GM12875 (cell line): ENCODE data around the gene KLHL35.

Experiments used
- H3K4me3 ChIP-seq: one replicate; pipeline ENCODE4 v1.5.1; 2011; ENCODE audit warnings: low read depth, low read length, control low read depth
- TF ChIP-seq, protein P1 (sequence below): IDR thresholded peaks from 2 replicates; pipeline ENCODE4 v1.5.1; 2011; ENCODE audit warnings: low read depth, mild to moderate bottlenecking, control low read depth, inconsistent platforms, low read length, moderate library complexity, borderline replicate concordance; ENCODE audit not compliant: insufficient read depth

Gene KLHL35

GRCh38 chr11:75477614-75477935 lies 44.6 kb upstream of the KLHL35 start:
- no peak overlapping the region for H3K4me3 ChIP-seq
- TF ChIP-seq, protein P1, sequence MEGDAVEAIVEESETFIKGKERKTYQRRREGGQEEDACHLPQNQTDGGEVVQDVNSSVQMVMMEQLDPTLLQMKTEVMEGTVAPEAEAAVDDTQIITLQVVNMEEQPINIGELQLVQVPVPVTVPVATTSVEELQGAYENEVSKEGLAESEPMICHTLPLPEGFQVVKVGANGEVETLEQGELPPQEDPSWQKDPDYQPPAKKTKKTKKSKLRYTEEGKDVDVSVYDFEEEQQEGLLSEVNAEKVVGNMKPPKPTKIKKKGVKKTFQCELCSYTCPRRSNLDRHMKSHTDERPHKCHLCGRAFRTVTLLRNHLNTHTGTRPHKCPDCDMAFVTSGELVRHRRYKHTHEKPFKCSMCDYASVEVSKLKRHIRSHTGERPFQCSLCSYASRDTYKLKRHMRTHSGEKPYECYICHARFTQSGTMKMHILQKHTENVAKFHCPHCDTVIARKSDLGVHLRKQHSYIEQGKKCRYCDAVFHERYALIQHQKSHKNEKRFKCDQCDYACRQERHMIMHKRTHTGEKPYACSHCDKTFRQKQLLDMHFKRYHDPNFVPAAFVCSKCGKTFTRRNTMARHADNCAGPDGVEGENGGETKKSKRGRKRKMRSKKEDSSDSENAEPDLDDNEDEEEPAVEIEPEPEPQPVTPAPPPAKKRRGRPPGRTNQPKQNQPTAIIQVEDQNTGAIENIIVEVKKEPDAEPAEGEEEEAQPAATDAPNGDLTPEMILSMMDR = no peak

DNA sequence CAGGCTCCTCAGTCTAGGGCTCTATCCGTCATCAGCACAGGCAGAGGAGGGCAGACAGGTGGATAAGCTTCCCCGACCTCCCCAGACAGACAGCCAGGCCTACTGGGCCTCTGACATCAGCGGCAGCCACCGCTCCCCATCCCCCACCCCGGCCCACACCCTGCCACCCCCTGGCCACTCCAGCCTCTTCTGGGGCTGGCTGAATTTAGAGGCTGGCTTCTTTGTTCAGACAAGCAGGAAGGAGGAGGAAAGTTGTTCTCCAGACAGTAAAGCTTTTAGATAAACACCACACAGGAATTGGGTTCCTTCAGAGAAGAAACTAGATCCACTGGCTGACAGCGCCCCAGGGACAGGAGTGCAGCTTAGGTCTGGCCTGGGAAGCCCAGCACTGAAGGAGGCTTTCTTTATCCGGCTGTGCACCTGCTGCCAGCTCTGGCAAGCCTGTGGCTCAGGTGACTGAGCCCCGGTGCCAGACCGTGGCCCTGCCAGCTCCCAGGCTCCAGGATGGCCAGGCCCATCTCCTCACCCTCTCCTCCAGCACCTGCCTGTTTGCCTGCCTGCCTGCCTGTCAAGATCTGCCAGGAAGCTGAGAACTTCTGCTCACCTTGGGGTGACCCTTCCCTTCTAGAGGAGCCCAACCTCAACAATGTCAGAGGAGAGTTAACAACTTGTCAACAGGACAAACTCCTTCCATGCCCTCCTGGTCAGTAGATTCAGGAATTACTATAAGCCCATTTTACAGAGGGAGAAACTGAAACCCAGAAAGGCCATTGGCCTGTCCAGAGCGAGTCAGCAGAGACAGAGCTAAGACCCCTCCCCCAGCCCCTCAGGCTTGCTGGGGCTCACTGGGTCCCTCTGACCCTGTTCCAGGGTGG lies 44.0 kb upstream of the KLHL35 start:
- TF ChIP-seq, protein P1 = no peak
- no peak overlapping the region for H3K4me3 ChIP-seq

DNA sequence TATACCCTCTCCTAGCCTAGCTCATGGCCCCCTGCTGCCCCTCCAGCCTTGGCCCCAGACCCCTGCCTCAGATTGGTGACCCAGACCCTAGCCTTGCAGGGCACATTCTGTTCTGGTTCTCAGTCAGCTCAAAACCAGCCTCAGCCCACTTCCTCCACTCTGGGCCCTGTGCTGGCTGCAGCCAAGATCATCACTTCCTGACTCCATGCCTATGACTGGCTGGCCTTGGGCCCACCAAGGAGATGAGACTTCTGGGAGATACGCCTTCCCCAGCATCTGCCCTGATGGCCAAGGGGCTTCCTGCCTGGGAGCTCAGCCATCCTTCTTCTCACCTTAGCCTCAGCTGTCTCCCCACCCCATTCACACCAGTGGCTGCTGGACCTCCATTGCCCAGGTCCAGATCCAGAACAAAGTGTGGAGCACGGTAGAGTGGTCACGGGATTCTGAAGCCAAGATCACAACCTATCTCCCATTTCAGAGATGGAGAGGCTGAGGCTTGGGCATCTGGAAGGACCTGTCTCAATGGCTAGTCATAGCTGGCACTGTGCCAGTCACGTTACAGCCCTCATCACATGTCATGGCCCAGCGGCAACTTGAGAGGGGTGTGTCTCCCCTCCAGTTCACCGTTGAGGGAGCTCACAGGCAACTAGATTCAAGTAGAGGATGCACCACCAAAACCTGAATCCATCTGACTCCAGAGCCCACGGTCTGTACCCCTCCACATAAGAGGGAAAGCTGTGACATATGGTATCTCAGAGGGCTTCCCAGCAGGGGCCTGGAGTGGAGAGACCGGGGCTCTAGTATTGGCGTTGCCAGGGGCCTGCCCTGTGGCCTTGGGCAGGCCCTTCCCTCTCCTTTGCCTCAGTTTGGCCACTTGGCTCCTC lies 43.0 kb upstream of the KLHL35 start:
- H3K4me3 ChIP-seq = no peak overlapping the region
- TF ChIP-seq, protein P1 = no peak

DNA sequence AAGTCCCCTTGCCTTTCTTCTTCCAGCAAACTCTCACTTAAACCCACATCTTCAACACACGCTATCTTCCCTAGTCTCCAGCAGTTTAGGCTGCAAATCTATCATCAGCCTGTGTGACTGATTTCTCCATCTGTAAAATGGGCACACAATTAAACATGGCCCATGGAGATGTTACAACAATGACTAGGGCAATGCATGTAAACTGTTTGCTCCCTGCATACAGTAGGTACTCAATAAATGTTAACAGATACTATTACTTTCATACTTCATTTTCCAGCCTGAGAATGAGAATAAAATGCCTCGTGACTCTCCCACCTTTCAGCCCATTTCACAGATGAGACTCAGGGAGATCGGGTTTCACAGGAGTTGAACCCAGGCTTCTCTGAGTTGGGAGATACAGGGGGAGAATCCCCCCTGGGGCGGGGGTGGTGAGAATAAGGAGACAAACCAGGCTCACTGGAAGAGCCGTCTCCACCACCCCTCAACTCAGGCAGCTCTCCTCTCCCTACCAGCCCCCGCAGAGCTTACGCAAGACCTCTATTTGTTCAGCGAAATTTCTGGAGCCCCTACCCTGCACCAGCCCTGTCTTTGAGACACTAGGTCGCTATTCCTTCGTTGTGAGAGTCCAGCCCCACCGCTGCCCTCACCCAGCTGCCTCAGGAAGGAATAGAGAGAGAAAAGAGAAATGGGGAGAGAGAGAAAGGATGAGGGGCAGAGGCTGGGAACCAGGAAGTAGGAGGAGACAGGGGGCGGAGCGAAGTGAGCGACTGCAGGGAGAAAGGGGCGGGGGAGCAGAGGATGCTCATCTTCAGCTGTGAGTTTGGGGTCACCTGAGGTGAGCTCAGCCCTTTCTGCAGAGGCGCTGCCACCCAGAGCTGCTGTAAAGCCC lies 42.1 kb upstream of the KLHL35 start:
- no peak overlapping the region for H3K4me3 ChIP-seq
- TF ChIP-seq, protein P1 = no peak

DNA sequence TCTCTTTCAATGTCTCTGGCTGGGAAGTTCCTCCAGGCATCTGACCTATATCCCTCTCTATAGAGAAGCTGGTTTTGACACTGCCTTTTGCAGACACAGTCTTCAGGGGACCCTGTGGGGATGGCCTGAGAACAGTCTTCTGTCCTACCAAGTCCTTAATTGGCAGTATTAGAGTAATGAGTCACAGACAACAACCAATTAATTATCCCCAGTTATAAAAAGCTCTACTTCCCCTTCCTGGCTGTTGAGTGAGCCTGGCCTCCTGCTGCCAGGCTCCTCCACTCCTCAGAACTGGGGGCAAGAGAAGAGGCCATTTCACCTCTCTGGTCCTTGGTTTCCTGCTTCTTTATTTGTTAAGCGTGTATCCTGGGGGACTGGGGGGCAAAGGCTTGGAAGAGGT lies 41.2 kb upstream of the KLHL35 start:
- H3K4me3 ChIP-seq = no peak overlapping the region
- TF ChIP-seq, protein P1 = no peak

GRCh38 chr11:75473684-75474083 lies 40.7 kb upstream of the KLHL35 start:
- H3K4me3 ChIP-seq = no peak overlapping the region
- TF ChIP-seq, protein P1 = no peak
